NCI-H82 treated with DMSO at 0.1 percent for 48 hours (cell line): Measurements from ENCODE around the gene KIF16B.

Source experiments
- DNase-seq: peaks from one replicate; lab custom pipeline; 2025; ENCODE audit not compliant: unreplicated experiment; lab: John Stamatoyannopoulos, UW

The KIF16B gene

DNA sequence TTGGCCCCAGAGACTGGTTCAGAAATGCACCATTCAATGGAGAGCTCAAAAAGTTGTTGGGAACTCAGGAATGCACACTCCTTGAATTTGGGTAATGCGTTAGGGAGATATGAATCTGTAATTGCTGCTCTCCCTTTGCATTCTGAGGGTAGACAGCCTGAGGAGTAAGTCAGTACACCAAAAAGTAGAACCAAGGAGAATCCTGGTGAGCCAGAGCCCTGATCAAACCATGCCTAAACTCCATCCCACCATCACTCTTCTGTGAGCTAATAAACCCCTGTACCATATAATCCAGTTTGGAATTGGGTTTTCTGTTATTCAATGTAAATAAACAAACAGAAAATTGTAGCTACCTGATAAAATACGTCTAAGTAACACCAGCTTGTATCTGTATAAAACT is 90.2 kb downstream of the KIF16B start:
- DNase-seq: no peak

DNA sequence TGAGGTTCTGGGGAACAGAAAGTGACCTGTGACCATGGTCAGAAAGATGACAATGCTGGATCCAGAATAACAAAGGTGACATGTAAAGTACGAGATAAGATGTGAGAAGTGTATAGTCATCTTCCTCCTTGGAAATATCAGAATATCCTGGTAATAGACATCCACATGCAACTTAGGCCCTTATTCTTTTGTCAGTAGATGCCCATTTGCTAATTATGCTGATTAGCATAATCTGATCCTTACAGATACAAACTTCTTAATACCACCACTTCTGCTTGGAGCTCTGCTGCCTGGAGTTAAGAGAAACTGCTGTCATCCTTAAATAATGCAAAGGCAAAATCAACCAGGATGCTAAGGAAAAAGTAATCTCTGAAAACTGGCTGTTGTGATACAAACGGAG is 91.3 kb downstream of the KIF16B start:
- DNase-seq: no peak

GRCh38 chr20:16479666-16480065 is 93.6 kb downstream of the KIF16B start:
- DNase-seq: no peak

DNA sequence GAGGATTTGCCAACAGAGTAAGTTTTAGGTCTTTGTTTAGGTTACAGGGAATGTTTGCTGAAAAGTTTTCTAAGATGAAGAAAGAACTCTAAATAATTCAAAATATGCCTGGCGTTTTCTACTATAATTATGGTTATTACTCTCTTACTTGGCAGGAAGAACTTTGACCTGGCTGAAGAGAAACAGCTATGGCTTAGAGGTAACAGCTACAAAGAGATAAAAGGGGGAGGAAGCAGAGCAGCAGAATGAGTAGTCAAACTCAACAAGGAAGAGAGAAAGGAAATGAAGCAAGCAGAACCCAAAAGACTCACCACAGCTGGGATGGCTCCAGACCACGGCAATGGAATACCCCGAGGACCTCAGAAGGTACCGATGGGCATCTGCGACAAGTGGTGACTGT is 95.6 kb downstream of the KIF16B start:
- DNase-seq: no peak

DNA sequence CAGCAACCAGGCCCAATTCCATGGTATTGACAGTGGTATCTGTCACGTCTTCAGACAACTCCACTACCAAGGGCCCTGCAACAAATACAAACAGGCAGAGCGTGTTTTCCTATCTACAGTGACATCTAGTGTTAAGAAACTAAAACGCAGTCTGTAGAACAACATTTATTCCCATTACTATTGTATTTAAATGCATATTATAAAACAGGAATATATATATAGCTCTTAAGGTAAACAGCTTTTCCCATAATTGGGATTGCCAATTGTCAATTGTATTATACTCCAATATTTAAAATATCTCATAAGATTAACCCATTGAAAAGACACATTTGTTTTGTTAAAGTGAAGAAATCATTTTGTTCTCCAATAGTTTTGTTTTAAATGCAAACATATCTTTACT is 97.2 kb downstream of the KIF16B start:
- DNase-seq: peak; percentile 58

DNA sequence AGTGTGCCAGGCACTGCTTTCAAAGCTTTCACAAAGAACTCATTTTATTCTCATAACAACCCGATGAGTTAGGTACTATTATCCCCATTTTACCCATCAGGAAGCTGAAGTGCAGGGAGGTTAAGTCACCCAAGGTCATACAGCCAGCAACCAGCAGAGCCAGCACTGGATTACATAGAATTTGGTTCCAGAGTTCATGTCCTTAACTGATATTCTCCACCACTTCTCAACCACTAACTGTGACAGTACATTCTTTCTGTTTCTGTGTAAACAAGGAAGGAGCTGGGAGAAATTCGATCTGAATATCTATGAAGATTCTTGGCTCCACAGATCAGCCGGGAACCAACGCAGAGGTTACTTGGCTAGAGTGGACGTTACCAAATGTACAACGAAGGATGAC is 98.0 kb downstream of the KIF16B start:
- no peak for DNase-seq

DNA sequence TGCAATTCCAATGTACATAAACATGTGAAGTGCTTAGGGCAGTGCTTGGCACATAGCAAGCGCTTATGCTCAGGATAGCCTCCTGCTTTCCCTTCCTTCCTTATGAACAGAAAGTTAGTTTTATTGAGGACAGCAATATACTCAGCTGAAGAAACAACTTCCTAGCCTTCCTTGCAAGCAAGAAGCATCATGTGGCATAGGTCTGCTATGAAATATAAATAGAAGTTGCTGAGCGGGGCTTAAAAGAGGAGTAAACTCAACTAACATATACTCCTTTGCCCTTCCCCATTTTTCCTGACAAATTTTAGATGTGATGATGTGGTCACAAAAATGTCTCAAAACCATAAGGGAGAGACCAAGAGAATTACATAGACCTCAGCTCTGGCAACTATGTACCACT is 98.9 kb downstream of the KIF16B start:
- DNase-seq: no peak

DNA sequence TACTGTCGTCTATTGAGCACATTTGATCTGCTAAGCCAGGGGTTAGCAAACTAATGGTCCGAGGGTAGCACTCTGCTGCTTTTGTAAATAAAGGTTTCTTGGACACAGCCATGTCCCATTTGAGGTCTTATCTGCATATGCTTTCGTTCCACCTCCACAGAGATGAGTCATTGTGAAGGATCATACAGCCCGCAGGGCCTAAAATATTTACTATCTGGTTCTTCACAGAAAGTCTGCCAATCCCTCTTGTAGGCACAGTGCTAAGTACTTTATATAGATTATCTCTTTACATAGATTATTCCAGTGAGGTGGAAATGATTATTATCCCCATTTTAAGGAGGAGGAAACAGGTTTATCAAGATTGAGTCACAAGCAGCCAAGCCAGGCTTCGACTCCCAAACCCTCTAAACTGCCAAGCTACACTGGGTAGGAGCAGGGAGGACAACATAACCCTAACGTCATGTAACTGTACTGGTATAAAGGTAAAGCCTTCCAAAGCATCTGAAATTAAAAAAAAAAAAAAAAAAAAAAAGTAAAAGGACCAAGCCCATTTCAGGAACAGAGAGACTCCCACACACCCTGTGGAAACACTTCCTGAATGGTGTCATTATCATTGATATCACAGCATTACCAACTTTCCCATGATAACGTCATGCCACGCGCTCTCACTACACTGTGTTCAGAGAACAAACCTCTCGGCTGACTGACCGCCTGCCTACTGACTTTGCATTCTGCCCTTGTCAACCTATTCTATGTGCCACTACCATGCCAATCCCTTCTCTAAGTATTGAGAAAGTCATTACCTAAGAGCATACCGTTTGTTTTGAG is 101.0 kb downstream of the KIF16B start:
- DNase-seq: no peak

DNA sequence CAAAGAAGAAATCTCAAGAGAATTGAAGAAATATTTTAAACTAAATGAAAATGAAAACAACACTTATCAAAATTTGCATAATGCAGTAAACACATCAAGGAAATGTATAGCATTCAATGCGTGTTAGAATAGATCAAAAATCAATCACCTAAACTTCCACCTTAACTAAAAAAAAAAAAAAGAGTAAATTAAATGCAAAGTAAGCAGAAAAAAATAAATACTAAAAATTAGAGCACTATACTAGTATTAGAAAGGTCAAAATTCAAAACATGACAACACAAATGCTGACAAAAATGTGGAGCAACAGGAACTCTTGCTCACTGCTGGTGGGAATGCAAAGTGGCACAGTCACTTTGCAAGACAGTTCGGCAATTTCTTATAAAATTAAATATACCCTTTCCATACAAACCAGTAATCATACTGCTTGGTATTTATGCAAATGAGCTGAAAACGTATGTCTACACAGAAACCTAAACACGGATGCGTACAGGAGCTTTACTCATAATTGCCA is 103.8 kb downstream of the KIF16B start:
- no peak for DNase-seq

DNA sequence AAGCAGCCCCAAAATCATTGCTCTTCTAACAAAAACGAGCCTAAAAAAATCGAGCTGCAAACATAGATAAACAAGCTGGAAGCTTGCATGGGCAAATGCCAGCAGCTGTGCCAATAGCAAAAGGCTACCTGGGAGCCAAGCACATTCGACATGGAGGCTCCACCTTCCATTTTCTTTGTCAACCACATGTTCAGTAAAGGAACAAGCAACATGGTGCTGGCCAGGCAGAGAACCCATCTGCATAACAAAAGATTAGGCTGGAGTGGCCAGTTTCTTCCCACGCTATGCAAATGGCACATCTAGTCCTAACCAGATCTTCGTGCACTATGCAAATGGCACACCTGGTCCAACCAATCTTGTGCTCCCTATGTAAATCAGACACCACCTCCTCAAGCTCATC is 110.5 kb downstream of the KIF16B start:
- DNase-seq: no peak

DNA sequence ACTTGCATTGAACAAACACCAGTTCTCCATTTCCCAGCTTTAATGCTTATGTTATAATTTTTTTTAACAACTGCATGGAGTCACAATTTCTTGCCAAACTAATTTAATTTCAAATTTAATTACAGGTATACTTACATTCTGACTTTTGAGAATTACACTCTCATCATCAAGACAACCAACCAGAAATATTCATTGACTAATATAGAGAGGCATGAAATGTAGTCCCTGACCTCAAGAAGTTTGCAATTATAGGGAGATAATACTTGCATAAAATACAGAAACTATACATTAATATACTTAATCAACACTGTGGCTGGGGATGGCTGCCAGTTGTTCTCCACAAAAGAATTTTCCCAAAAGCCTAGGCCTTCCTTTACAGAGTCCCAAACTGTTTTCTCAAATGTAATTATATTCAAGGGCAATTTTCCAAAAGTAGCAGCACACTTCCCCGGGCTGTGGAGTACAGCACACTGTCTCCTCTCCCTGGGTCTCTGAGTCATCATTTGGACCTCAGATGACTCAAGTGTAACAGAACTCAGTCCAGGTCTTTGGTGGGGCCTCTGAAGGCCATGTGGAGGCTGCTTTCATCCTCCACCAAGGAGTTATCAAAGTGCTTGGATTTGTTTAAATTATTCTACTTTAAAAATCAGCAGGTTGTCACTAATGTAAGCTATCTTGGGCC is 114.1 kb downstream of the KIF16B start:
- DNase-seq: no peak

DNA sequence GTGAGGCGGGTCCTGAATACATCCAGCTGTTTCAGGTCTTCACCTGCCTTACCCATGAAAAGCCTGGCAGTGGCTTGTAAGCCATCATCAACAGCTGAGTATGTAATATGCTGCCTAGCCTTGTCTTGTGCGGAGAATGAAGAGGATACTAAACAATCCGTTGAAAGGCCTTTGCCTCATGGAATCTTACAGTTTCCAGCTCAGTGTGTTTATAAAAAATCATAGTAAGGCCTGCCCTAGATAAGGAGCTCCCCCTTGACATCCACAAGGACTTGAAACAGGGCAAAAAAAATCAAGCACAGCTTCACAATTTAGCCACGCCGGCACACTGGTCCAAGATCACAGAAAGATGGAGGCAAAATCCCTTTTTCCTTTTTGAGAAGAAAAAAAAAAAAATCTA is 115.7 kb downstream of the KIF16B start:
- DNase-seq: no peak

- DNase-seq: no peak
Measured at GRCh38 chr20:16455324-16455723, 117.9 kb downstream of the KIF16B start.

DNA sequence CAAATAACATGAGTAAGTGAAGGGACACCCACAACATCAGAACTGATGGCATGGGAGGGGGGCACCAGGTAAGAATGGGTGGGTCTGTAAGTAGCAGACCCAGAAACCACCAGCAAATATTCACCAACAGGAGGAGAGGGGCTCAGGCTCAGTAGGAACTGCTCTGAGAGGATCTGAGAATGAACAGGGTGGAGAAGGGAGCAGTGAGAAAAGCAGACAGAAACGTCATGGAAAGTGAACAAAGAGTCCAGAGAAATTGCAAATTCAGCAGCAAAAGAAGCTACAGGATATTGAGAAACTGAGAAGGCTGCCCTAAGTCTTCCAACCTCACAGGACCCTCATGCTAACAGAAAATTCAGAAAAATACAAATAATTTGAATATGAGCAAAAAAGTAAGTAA is 121.3 kb downstream of the KIF16B start:
- no peak for DNase-seq

DNA sequence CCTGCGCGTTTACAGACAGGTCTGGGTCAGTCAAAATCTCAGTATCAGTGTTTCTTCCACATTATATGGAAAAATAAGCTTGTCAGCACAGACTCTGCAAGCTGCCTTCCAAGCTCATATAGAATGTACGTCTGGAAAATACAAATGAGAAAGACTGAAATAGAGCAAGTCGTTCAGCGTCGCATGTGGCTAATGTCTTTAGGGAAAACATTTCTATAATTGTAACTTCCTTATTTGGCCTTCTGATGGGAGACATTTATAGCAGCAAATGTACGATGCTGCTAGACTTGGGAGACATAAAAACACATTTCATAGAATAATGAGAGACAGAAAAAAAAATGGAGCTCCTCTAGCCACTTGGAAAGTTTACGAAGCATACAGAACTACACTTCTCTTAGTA is 122.2 kb downstream of the KIF16B start:
- DNase-seq: no peak

DNA sequence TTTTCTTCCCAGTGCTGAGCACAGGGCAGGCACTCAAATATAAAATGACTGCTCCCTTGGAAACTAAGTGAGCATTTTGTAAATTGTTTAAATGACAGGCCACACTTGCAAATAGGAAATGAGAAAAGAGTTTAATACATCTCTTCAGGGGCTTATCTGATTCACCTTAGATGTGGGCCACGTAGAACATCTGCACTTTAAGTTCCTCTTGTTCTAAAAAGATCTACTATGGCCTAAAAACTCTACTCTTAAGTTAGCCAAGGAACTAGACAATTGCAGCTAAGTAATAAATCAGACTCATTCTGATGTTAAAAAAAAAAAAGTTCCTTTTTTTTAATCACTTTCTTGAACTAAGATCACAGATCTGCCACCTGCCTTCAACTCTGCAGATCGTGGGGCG is 126.3 kb downstream of the KIF16B start:
- no peak for DNase-seq

DNA sequence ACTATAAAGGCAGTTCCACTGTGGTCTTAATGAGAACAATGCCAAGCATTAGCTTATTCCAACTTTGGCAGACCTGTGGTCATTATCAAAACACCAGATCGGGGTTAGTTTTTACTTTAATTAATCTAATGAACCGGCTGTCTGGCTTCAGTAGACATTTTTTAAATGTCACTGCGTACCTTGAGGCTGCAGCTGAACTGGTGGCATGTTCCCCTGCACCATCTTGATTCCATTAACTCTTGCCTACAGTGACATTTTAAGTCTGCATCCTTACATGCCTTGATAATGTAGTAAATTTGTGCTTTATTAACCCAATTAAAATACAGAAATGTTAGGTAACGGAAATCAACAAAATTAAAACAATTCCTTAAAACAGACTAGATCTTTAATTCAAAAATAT is 127.0 kb downstream of the KIF16B start:
- no peak for DNase-seq

DNA sequence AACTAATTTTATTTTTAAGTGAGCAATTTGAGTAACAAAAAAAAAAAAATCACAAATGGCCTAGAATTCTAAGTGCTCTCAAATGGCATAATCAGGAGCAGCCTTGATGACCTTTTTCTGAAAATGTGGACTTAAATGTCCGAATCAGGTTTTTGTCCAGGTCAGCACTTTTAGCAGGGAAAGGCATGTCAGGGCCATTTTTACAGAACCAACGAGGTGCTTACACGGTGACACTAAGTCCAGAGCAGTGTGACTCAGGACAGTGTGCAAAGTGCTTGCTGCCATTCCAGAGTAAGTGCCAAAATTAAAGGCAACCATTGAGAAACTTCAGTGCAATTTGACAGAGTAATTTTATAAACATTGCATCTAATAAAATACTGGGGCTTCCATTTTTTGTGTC is 127.8 kb downstream of the KIF16B start:
- no peak for DNase-seq

DNA sequence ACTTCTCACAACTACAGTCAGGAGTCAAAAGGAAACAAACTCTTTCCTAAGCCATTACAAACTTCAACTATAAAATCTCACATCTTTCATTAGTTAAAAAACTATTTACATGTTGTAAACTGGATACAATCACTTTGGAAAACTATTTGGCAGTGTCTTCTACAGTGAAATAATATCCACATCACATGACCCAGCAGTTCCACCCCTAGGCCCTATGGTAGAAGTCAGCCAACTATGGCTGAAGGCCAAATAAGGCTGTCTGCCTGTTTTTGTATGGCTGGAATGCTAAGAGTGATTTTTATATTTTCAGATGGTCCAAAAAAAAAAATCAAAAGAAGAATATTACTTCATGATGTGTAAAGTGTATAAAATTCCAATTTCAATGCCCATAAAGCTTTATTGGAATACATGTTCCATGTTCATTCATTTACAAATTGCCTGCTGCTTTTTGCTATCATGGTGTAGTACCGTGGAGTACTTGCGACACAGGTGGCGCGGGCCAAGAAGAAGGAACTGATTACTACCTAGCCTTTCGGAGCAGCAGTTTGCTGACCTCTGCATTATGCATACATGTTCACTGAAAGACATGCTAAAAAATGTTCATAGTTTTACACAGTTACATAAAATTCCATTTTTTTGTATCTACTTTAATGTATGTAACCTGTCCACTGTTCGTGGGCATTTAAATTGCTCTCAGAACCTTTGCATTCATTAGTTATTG is 129.0 kb downstream of the KIF16B start:
- DNase-seq: no peak

GRCh38 chr20:16441546-16442164 is 131.6 kb downstream of the KIF16B start:
- no peak for DNase-seq

GRCh38 chr20:16440686-16441085 is 132.6 kb downstream of the KIF16B start:
- no peak for DNase-seq
